K562 (cell line): Measurements from ENCODE around the gene PEAR1. TPM values are rescaled to one million over a fixed set of nuclear protein-coding genes. Genes with fewer than 3 reads are reported as not detected.

Source experiments
- DNMT1 ChIP-seq: fragments of 450-650 bp; IDR thresholded peaks from 2 replicates; pipeline ENCODE4 v1.6.1; 2016; ENCODE audit warnings: antibody characterized with exemption, mild to moderate bottlenecking
- E2F3 ChIP-seq: fragments of 250-450 bp; sonication (Bioruptor Pico); IDR thresholded peaks from 2 replicates; pipeline ENCODE4 v1.4.0; 2020; ENCODE audit warnings: mild to moderate bottlenecking
- EP300 ChIP-seq: IDR thresholded peaks from 2 replicates; pipeline ENCODE4 v1.6.1; 2012; ENCODE audit warnings: low read length, improper control_type of control experiment
- EWSR1 ChIP-seq: fragments of 450-650 bp; IDR thresholded peaks from 2 replicates; pipeline ENCODE4 v1.6.1; 2018; ENCODE audit warnings: borderline replicate concordance, mild to moderate bottlenecking, low read depth, moderate library complexity; ENCODE audit not compliant: partially characterized antibody
- FOS ChIP-seq: IDR thresholded peaks from 3 replicates; pipeline ENCODE4 v1.6.1; 2011; ENCODE audit not compliant: insufficient read length; ENCODE audit errors: extremely low read depth
- FOXA1 ChIP-seq: fragments of 450-650 bp; IDR thresholded peaks from 2 replicates; pipeline ENCODE4 v1.6.1; 2016; ENCODE audit warnings: mild to moderate bottlenecking, borderline replicate concordance
- FOXJ2 ChIP-seq: fragments of 200-800 bp; sonication (Bioruptor generic); IDR thresholded peaks from 2 replicates; pipeline ENCODE4 v1.6.1; 2016; ENCODE audit warnings: missing genetic modification characterization, missing compliant biosample characterization
- GTF2E2 ChIP-seq: fragments of 200-800 bp; sonication (Bioruptor generic); IDR thresholded peaks from 2 replicates; pipeline ENCODE4 v1.6.1; 2016; ENCODE audit warnings: missing genetic modification characterization, missing compliant biosample characterization
- IFI16 ChIP-seq: fragments of 250-450 bp; sonication (Bioruptor Pico); IDR thresholded peaks from 2 replicates; pipeline ENCODE4 v2.1.2; 2022; ENCODE audit warnings: mild to moderate bottlenecking, inconsistent platforms
- KAT8 ChIP-seq: fragments of 450-650 bp; IDR thresholded peaks from 2 replicates; pipeline ENCODE4 v1.6.1; 2016; ENCODE audit warnings: low read depth, mild to moderate bottlenecking
- NR3C1 ChIP-seq: sonication (generic); formaldehyde crosslinking; IDR thresholded peaks from 2 replicates; pipeline ENCODE4 v1.8.1; 2022; ENCODE audit warnings: missing genetic modification reagents
- RFX5 ChIP-seq: IDR thresholded peaks from 2 replicates; pipeline ENCODE4 v1.6.1; 2011; ENCODE audit warnings: low read depth, mild to moderate bottlenecking, improper control_type of control experiment, low read length
- RNF2 ChIP-seq: sonication (generic); IDR thresholded peaks from 2 replicates; pipeline ENCODE4 v1.6.1; 2016
- SAP30 ChIP-seq: fragments of 200-600 bp; sonication (generic); IDR thresholded peaks from 2 replicates; pipeline ENCODE4 v1.6.1; 2012; ENCODE audit warnings: borderline replicate concordance, low read depth, mild to moderate bottlenecking, moderate library complexity, low read length, control low read depth, inconsistent platforms; ENCODE audit not compliant: insufficient read depth, poor library complexity, severe bottlenecking
- SREBF1 ChIP-seq: fragments of 150-350 bp; IDR thresholded peaks from 2 replicates; pipeline ENCODE4 v1.6.1; 2014; ENCODE audit warnings: antibody characterized with exemption, low read depth, low read length, borderline replicate concordance
- TRIM28 ChIP-seq: fragments of 450-650 bp; IDR thresholded peaks from 2 replicates; pipeline ENCODE4 v1.6.1; 2017
- ZBTB17 ChIP-seq: fragments of 450-650 bp; formaldehyde crosslinking; IDR thresholded peaks from 2 replicates; pipeline ENCODE4 v1.4.0; 2020; ENCODE audit warnings: mild to moderate bottlenecking
- ZFPM2 ChIP-seq: fragments of 250-450 bp; sonication (Bioruptor Pico); IDR thresholded peaks from 2 replicates; pipeline ENCODE4 v1.5.1; 2022; ENCODE audit warnings: mild to moderate bottlenecking
- ZNF175 ChIP-seq: fragments of 200-800 bp; sonication (Bioruptor generic); IDR thresholded peaks from 2 replicates; pipeline ENCODE4 v1.6.1; 2016; ENCODE audit warnings: low read depth, mild to moderate bottlenecking, missing genetic modification characterization, missing compliant biosample characterization
- ZNF444 ChIP-seq: fragments of 250-450 bp; sonication (Bioruptor Pico); IDR thresholded peaks from 2 replicates; pipeline ENCODE4 v1.4.0; 2020; ENCODE audit warnings: mild to moderate bottlenecking, moderate library complexity
- ZNF766 ChIP-seq: fragments of 200-800 bp; sonication (Bioruptor generic); conservative IDR thresholded peaks from 2 replicates; pipeline ENCODE4 v1.6.1; 2016; ENCODE audit warnings: missing genetic modification characterization, missing compliant biosample characterization
- polyA plus RNA-seq, 8 experiments: library from polyadenylated mRNA; depleted of rRNA in 4 of 8; stranded (reverse) in 5 of 8; unstranded in 3 of 8; fragments of >200 nt; fragmentation: Nextera tagmentation in 2 of 8; fragmentation: Illumina TruSeq in 1 of 8; extraction: Ambion mirVana in 2 of 8; extraction: Trizol in 1 of 8; gene quantifications; 2 replicates each; pipeline versions ENCODE4 v1.2.1 to v1.2.3, GENCODE V29; 2011 to 2014; ENCODE audit warnings: inconsistent platforms in 1 of 8, missing spikeins in 1 of 8
- total RNA-seq, 7 experiments: library from RNA; depleted of rRNA in 6 of 7; stranded (reverse); fragments of >200 nt in 6 of 7; fragmentation: Illumina TruSeq in 2 of 7; extraction: Trizol in 2 of 7; gene quantifications; 2 replicates each; pipeline versions ENCODE4 v1.2.1 to v1.2.3, GENCODE V29; 2011 to 2021; ENCODE audit warnings: low replicate concordance in 1 of 7
- TF ChIP-seq, protein P1 (sequence below): sonication (generic); formaldehyde crosslinking; IDR thresholded peaks from 2 replicates; pipeline ENCODE4 v1.4.0; 2020; ENCODE audit warnings: mild to moderate bottlenecking, missing genetic modification reagents
- TF ChIP-seq, protein P2 (sequence below), 2 experiments: fragments of 150-350 bp in 1 of 2; IDR thresholded peaks; 2 replicates each; pipeline ENCODE4 v1.6.1; 2012 to 2016; ENCODE audit warnings: low read depth in 2 of 2, low read length in 2 of 2, mild to moderate bottlenecking in 1 of 2, moderate library complexity in 1 of 2
- TF ChIP-seq, protein P3 (sequence below): fragments of 200-400 bp; formaldehyde crosslinking; IDR thresholded peaks from 2 replicates; pipeline ENCODE4 v1.6.1; 2017; ENCODE audit warnings: mild to moderate bottlenecking, low read depth, low read length, moderate library complexity

Gene PEAR1
- total and polyA plus RNA-seq, 9 of the 15 experiments (the other 6 are each of a cell fraction or from before 2014, with no cell fraction given): 0.87 to 13.9 (median 6.1) TPM

DNA sequence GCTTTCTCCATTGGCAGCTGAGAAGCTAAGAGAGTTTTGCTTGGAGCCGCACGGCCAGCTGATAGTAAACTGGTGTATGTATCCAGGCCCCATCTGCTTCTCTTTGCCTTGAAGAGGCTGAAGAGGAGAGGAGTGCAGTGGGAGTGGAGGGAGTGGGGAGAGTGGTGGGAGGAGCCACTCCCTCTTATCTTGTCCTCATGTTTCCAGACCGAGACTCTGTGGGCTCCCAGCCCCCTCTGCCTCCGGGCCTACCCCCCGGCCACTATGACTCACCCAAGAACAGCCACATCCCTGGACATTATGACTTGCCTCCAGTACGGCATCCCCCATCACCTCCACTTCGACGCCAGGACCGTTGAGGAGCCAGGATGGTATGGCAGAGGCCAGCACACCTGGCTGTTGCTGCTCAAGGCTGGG, 20.9 kb downstream of the PEAR1 start (continued):
- 0 out of 2 replicates have a peak, but pooled peaks have one; percentile 57 for TF ChIP-seq ZNF766 (CRISPR knock-in tag)
- TF ChIP-seq ZFPM2 (CRISPR knock-in tag): no peak
- no peak for TF ChIP-seq TRIM28
- TF ChIP-seq FOXJ2: no peak
- TF ChIP-seq, protein P1, sequence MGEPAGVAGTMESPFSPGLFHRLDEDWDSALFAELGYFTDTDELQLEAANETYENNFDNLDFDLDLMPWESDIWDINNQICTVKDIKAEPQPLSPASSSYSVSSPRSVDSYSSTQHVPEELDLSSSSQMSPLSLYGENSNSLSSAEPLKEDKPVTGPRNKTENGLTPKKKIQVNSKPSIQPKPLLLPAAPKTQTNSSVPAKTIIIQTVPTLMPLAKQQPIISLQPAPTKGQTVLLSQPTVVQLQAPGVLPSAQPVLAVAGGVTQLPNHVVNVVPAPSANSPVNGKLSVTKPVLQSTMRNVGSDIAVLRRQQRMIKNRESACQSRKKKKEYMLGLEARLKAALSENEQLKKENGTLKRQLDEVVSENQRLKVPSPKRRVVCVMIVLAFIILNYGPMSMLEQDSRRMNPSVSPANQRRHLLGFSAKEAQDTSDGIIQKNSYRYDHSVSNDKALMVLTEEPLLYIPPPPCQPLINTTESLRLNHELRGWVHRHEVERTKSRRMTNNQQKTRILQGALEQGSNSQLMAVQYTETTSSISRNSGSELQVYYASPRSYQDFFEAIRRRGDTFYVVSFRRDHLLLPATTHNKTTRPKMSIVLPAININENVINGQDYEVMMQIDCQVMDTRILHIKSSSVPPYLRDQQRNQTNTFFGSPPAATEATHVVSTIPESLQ (CRISPR knock-in tag): no peak; the same call in 1 of the 2 replicates
- peak; percentile 81 for TF ChIP-seq EP300
- TF ChIP-seq EWSR1: no peak
- TF ChIP-seq ZBTB17 (CRISPR knock-in tag): no peak
- TF ChIP-seq RNF2: peak; percentile 90
- no peak for TF ChIP-seq FOXA1
- no peak for TF ChIP-seq NR3C1 (CRISPR knock-in tag)
- TF ChIP-seq, protein P2, sequence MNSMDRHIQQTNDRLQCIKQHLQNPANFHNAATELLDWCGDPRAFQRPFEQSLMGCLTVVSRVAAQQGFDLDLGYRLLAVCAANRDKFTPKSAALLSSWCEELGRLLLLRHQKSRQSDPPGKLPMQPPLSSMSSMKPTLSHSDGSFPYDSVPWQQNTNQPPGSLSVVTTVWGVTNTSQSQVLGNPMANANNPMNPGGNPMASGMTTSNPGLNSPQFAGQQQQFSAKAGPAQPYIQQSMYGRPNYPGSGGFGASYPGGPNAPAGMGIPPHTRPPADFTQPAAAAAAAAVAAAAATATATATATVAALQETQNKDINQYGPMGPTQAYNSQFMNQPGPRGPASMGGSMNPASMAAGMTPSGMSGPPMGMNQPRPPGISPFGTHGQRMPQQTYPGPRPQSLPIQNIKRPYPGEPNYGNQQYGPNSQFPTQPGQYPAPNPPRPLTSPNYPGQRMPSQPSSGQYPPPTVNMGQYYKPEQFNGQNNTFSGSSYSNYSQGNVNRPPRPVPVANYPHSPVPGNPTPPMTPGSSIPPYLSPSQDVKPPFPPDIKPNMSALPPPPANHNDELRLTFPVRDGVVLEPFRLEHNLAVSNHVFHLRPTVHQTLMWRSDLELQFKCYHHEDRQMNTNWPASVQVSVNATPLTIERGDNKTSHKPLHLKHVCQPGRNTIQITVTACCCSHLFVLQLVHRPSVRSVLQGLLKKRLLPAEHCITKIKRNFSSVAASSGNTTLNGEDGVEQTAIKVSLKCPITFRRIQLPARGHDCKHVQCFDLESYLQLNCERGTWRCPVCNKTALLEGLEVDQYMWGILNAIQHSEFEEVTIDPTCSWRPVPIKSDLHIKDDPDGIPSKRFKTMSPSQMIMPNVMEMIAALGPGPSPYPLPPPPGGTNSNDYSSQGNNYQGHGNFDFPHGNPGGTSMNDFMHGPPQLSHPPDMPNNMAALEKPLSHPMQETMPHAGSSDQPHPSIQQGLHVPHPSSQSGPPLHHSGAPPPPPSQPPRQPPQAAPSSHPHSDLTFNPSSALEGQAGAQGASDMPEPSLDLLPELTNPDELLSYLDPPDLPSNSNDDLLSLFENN (IDR thresholded peaks at IDR 0.05; ENCODE audit: low read depth in 2 of 2, low read length in 2 of 2): 0 out of 4 replicates have a peak, but pooled peaks of 1 of the 2 experiments have one; percentile 40
- no peak for TF ChIP-seq SAP30
- peak; percentile 58 for TF ChIP-seq FOS
- no peak for TF ChIP-seq E2F3
- no peak for TF ChIP-seq ZNF444 (CRISPR knock-in tag)
- no peak for TF ChIP-seq RFX5
- TF ChIP-seq SREBF1: no peak
- TF ChIP-seq ZNF175 (CRISPR knock-in tag): 0 out of 2 replicates have a peak, but pooled peaks have one; percentile 46
- TF ChIP-seq GTF2E2 (tag): no peak
- no peak for TF ChIP-seq IFI16 (CRISPR knock-in tag)
- TF ChIP-seq KAT8: no peak
- TF ChIP-seq, protein P3, sequence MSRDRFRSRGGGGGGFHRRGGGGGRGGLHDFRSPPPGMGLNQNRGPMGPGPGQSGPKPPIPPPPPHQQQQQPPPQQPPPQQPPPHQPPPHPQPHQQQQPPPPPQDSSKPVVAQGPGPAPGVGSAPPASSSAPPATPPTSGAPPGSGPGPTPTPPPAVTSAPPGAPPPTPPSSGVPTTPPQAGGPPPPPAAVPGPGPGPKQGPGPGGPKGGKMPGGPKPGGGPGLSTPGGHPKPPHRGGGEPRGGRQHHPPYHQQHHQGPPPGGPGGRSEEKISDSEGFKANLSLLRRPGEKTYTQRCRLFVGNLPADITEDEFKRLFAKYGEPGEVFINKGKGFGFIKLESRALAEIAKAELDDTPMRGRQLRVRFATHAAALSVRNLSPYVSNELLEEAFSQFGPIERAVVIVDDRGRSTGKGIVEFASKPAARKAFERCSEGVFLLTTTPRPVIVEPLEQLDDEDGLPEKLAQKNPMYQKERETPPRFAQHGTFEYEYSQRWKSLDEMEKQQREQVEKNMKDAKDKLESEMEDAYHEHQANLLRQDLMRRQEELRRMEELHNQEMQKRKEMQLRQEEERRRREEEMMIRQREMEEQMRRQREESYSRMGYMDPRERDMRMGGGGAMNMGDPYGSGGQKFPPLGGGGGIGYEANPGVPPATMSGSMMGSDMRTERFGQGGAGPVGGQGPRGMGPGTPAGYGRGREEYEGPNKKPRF: no peak
- no peak for TF ChIP-seq DNMT1
